Urinary bladder (tissue), 2 donors: ENCODE measurements around the gene RSPH4A. TPM values are rescaled to one million over a fixed set of nuclear protein-coding genes. Genes with fewer than 3 reads are reported as not detected.

Experiments
- polyA plus RNA-seq: library from polyadenylated mRNA; stranded (reverse); fragments of 200-250 nt; gene quantifications from one replicate; pipeline ENCODE4 v1.2.3, GENCODE V29; 2013
- total RNA-seq: library from RNA; depleted of rRNA; stranded (reverse); fragments of >200 nt; gene quantifications from one replicate; pipeline ENCODE4 v1.2.3, GENCODE V29; 2014
- donor health status: healthy.

RSPH4A gene
- total and polyA plus RNA-seq, 2 donors, result 0.28 to 0.90 TPM

Other genes starting within 250 kb of the RSPH4A start
- 76.5 TPM for gene DSE, start 245.5 kb upstream of the RSPH4A start, total RNA-seq
- 18.4 TPM for gene DSE, start 245.5 kb upstream of the RSPH4A start, polyA plus RNA-seq
- gene CALHM6, start 155.1 kb upstream of the RSPH4A start, total RNA-seq, result 9.5 TPM
- gene CALHM6, start 155.1 kb upstream of the RSPH4A start, polyA plus RNA-seq, result 7.1 TPM
- 8.6 TPM for gene CALHM5, start 104.8 kb upstream of the RSPH4A start, total RNA-seq
- gene CALHM5, start 104.8 kb upstream of the RSPH4A start, polyA plus RNA-seq, result 1.7 TPM
- 0.42 TPM for gene TRAPPC3L, start 70.8 kb upstream of the RSPH4A start, total RNA-seq
- 0.05 TPM for gene TRAPPC3L, start 70.8 kb upstream of the RSPH4A start, polyA plus RNA-seq
- gene CALHM4, start 62.7 kb upstream of the RSPH4A start, total RNA-seq, result not detected
- not detected for gene CALHM4, start 62.7 kb upstream of the RSPH4A start, polyA plus RNA-seq
- gene RWDD1, start 45.0 kb upstream of the RSPH4A start, total RNA-seq, result 37.1 TPM
- 62.1 TPM for gene RWDD1, start 45.0 kb upstream of the RSPH4A start, polyA plus RNA-seq
- 24.0 TPM for gene ZUP1, start 52.3 kb downstream of the RSPH4A start, total RNA-seq
- 5.3 TPM for gene ZUP1, start 52.3 kb downstream of the RSPH4A start, polyA plus RNA-seq
- 38.8 TPM for gene KPNA5, start 64.7 kb downstream of the RSPH4A start, total RNA-seq
- 5.6 TPM for gene KPNA5, start 64.7 kb downstream of the RSPH4A start, polyA plus RNA-seq
- 12.0 TPM for gene FAM162B, start 149.2 kb downstream of the RSPH4A start, total RNA-seq
- 16.1 TPM for gene FAM162B, start 149.2 kb downstream of the RSPH4A start, polyA plus RNA-seq
- gene GPRC6A, start 212.6 kb downstream of the RSPH4A start, total RNA-seq, result not detected
- gene GPRC6A, start 212.6 kb downstream of the RSPH4A start, polyA plus RNA-seq, result not detected